HCT116 (cell line): ENCODE measurements around the gene CERS6.

Source experiments
- CEBPB ChIP-seq: IDR thresholded peaks from 2 replicates; pipeline ENCODE4 v1.6.1; 2012; ENCODE audit warnings: low read depth
- CTCF ChIP-seq, 3 experiments: fragments of 200-600 bp in 1 of 3; sonication (generic) in 1 of 3; IDR thresholded peaks in 2 of 3; conservative IDR thresholded peaks in 1 of 3; 2 replicates each; pipeline ENCODE4 v1.5.1; 2012 to 2017; ENCODE audit warnings: low read depth in 2 of 3, low read length in 2 of 3, antibody characterized with exemption in 1 of 3, borderline replicate concordance in 1 of 3, control low read depth in 1 of 3, mild to moderate bottlenecking in 1 of 3, mixed read lengths in 1 of 3, mixed run types in 1 of 3, moderate library complexity in 1 of 3; ENCODE audit not compliant: insufficient read depth in 1 of 3
- POLR2A ChIP-seq: IDR thresholded peaks from 2 replicates; pipeline ENCODE4 v1.7.0; 2011; ENCODE audit warnings: borderline replicate concordance; ENCODE audit not compliant: insufficient read depth, insufficient read length; ENCODE audit errors: extremely low read depth
- POLR2AphosphoS5 ChIP-seq: IDR thresholded peaks from 2 replicates; pipeline ENCODE4 v1.6.1; 2011; ENCODE audit warnings: mild to moderate bottlenecking, low read depth, low read length, moderate library complexity
- YY1 ChIP-seq: IDR thresholded peaks from 2 replicates; pipeline ENCODE4 v1.6.1; 2011; ENCODE audit warnings: low read length, low read depth, moderate library complexity, mild to moderate bottlenecking; ENCODE audit not compliant: insufficient replicate concordance; ENCODE audit errors: extremely low read depth
- TF ChIP-seq, protein P1 (sequence below): IDR thresholded peaks from 2 replicates; pipeline ENCODE4 v1.6.1; 2012

DNA sequence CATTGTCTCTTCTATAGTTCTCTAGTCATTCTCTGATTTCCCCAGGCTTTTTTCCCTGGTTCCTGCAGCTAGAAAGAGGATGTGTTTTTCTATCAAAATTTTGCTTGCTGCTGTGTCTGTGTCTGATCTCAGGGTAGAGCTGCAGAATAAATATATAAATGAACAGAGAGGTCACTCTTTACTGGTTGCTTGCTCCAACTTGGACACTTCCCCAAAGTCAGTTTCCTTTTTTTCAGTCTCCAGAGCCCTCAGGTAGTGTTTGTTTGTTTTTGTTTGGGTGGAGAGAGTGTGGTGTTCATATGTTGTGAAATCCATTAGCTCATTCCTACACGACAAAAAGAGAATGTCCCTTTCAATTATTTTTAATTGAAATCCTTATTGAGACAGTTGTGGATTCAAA lies 85.8 kb downstream of the CERS6 start:
- TF ChIP-seq, protein P1, sequence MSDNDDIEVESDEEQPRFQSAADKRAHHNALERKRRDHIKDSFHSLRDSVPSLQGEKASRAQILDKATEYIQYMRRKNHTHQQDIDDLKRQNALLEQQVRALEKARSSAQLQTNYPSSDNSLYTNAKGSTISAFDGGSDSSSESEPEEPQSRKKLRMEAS = no peak
- no peak for TF ChIP-seq CTCF (IDR thresholded peaks at IDR 0.05 in 2 of 3, conservative IDR thresholded peaks at IDR 0.05 in 1 of 3; ENCODE audit: borderline replicate concordance in 1 of 3, insufficient read depth in 1 of 3, low read depth in 2 of 3, low read length in 2 of 3)
- TF ChIP-seq CEBPB = no peak
- TF ChIP-seq POLR2A = no peak
- TF ChIP-seq POLR2AphosphoS5 = no peak
- TF ChIP-seq YY1 = no peak
